RWPE2 (cell line): ENCODE results near the gene NKAIN4.
A peak's percentile ranks its signal among the peaks of the same experiment; 100 is the strongest.

Experiments used
- ATAC-seq: fragments of 200-7000 bp; cut with Tn5 transposase; 3 replicates; pipeline ENCODE4 v1.9.1; 2021; ENCODE audit warnings: low read depth
- DNase-seq: peaks from one replicate; pipeline ENCODE4 v3.0.0-alpha.2; 2020; ENCODE audit warnings: low spot score
- H3K27ac ChIP-seq: fragments of 450-650 bp; 2 replicates; pipeline ENCODE4 v1.5.1; 2017; ENCODE audit warnings: mild to moderate bottlenecking; ENCODE audit not compliant: poor library complexity, severe bottlenecking
- H3K27me3 ChIP-seq: fragments of 250-450 bp; sonication (Bioruptor Pico); 2 replicates; pipeline ENCODE4 v1.5.1; 2021; ENCODE audit warnings: mild to moderate bottlenecking, moderate library complexity; ENCODE audit not compliant: insufficient read depth, poor library complexity, severe bottlenecking
- H3K36me3 ChIP-seq: fragments of 250-450 bp; sonication (Bioruptor Pico); 2 replicates; pipeline ENCODE4 v1.5.1; 2020; ENCODE audit warnings: low read depth, mild to moderate bottlenecking, moderate library complexity
- H3K4me1 ChIP-seq: fragments of 250-450 bp; sonication (Bioruptor Pico); 2 replicates; pipeline ENCODE4 v1.5.1; 2021; ENCODE audit warnings: mild to moderate bottlenecking, moderate library complexity; ENCODE audit not compliant: insufficient read depth, poor library complexity, severe bottlenecking
- H3K4me3 ChIP-seq: fragments of 250-450 bp; sonication (Bioruptor Pico); 2 replicates; pipeline ENCODE4 v1.5.1; 2021; ENCODE audit warnings: mild to moderate bottlenecking, moderate library complexity; ENCODE audit not compliant: severe bottlenecking
- H3K9me3 ChIP-seq: fragments of 250-450 bp; sonication (Bioruptor Pico); 2 replicates; pipeline ENCODE4 v1.5.1; 2021; ENCODE audit warnings: mild to moderate bottlenecking, moderate library complexity; ENCODE audit not compliant: severe bottlenecking
- TF ChIP-seq, protein P1 (sequence below): fragments of 450-650 bp; IDR thresholded peaks from one replicate; pipeline ENCODE4 v1.5.1; 2017; ENCODE audit warnings: mild to moderate bottlenecking, moderate library complexity; ENCODE audit not compliant: poor library complexity, severe bottlenecking

The NKAIN4 gene

GRCh38 chr20:63248835-63249591 is 5.2 kb downstream of the NKAIN4 start:
- ATAC-seq (no peak), DNase-seq (no peak)
- Histone ChIP-seq H3K27me3 (peaks cover 94% of the 10 kb centered on the region), H3K36me3 (no peaks in the 10 kb centered on the region), H3K4me3 (no peak overlapping the region), H3K27ac (no peak overlapping the region), H3K9me3 (no peaks in the 10 kb centered on the region), H3K4me1 (no peaks in the 10 kb centered on the region)
- TF ChIP-seq, protein P1, sequence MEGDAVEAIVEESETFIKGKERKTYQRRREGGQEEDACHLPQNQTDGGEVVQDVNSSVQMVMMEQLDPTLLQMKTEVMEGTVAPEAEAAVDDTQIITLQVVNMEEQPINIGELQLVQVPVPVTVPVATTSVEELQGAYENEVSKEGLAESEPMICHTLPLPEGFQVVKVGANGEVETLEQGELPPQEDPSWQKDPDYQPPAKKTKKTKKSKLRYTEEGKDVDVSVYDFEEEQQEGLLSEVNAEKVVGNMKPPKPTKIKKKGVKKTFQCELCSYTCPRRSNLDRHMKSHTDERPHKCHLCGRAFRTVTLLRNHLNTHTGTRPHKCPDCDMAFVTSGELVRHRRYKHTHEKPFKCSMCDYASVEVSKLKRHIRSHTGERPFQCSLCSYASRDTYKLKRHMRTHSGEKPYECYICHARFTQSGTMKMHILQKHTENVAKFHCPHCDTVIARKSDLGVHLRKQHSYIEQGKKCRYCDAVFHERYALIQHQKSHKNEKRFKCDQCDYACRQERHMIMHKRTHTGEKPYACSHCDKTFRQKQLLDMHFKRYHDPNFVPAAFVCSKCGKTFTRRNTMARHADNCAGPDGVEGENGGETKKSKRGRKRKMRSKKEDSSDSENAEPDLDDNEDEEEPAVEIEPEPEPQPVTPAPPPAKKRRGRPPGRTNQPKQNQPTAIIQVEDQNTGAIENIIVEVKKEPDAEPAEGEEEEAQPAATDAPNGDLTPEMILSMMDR = no peak

- TF ChIP-seq, protein P1 = no peak
Observed at GRCh38 chr20:63247671-63248228, 6.5 kb downstream of the NKAIN4 start.

DNA sequence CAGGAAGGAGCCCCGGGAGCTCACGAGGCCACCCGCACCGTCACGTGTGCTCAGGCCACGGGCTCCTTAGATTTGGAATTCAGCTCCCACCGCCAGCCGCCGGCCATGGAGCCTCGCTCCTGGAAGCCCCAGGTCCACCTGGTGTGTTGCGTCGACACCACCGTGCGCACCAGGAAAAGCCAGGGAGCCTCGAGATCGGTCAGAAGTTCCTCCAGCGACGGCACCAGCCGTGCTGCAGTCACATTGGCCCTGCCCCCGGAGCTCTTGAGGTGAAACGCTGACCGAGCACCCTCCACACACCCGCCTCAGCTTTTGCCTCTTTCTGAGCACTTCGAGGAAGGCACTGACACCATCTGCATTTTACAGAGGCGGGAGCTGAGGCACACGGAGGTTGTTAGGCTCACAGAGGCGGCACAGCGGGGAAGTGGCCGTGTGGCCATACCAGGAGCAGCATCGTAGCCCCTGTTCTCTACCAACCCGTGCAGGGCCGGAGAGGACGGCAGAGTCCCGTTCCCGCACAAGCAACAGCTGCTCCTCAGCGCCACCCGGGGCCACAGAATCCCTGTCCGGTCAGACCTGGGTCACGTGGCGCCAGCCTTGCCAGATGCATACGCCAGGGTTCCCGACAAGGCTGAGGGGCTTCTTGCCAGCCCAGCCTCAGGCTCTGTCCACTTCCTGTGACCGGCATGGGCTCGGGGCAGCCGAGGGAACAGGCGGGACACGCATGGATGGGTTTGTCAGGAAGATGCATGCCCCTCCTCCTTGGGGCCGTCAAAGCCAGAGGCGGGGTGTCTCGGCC is 7.6 kb downstream of the NKAIN4 start:
- Histone ChIP-seq H3K36me3 (no peaks in the 10 kb centered on the region), H3K27me3 (peaks cover 76% of the 10 kb centered on the region), H3K9me3 (no peaks in the 10 kb centered on the region), H3K4me3 (no peak overlapping the region), H3K27ac (no peak overlapping the region), H3K4me1 (no peaks in the 10 kb centered on the region)
- TF ChIP-seq, protein P1 = no peak
- ATAC-seq (peak; percentile 6; the same call in 2 of the 3 replicates), DNase-seq (no peak)

More at GRCh38 chr20:63247671-63248228, 6.5 kb downstream of the NKAIN4 start:
- H3K27ac ChIP-seq = no peak overlapping the region
- H3K4me3 ChIP-seq = no peak overlapping the region
- peaks cover 81% of the 10 kb centered on the region for H3K27me3 ChIP-seq
- H3K36me3 ChIP-seq = no peaks in the 10 kb centered on the region
- H3K9me3 ChIP-seq = no peaks in the 10 kb centered on the region
- DNase-seq (no peak), ATAC-seq (no peak)
- no peaks in the 10 kb centered on the region for H3K4me1 ChIP-seq

- no peaks in the 10 kb centered on the region for H3K9me3 ChIP-seq
- DNase-seq (no peak), ATAC-seq (no peak)
- H3K4me1 ChIP-seq = no peaks in the 10 kb centered on the region
- TF ChIP-seq, protein P1 = no peak
- peaks cover 63% of the 10 kb centered on the region for H3K27me3 ChIP-seq
- H3K4me3 ChIP-seq = no peak overlapping the region
- no peaks in the 10 kb centered on the region for H3K36me3 ChIP-seq
- no peak overlapping the region for H3K27ac ChIP-seq
Observed at GRCh38 chr20:63244468-63244867, 9.8 kb downstream of the NKAIN4 start.
